Tibial artery (tissue), 4 donors: ENCODE data around the gene MICAL3.

Experiments
- DNase-seq, 2 donors: peaks; one replicate each; pipeline ENCODE4 v3.0.0-alpha.2; 2019
- H3K27ac ChIP-seq, 2 donors: fragments of 200-600 bp; sonication (generic) in 1 of 2; 1 replicate in 1 of 2; 2 replicates in 1 of 2; pipeline ENCODE4 v1.5.1; 2018 to 2019; ENCODE audit warnings: mild to moderate bottlenecking in 1 of 2
- H3K27me3 ChIP-seq, 2 donors: fragments of 200-600 bp; sonication (generic) in 1 of 2; one replicate each; pipeline versions ENCODE4 v1.5.1 to v1.6.0; 2016 to 2019
- H3K36me3 ChIP-seq, 3 donors: fragments of 200-600 bp; sonication (generic) in 2 of 3; one replicate each; pipeline ENCODE4 v1.5.1; 2016 to 2019; ENCODE audit warnings: mild to moderate bottlenecking in 2 of 3
- H3K4me1 ChIP-seq, 4 donors: fragments of 200-600 bp; sonication (generic) in 2 of 4; 1 replicate in 3 of 4; 2 replicates in 1 of 4; pipeline ENCODE4 v1.5.1; 2016 to 2019
- H3K4me3 ChIP-seq, 2 donors: fragments of 200-600 bp; sonication (generic) in 1 of 2; 1 replicate in 1 of 2; 2 replicates in 1 of 2; pipeline ENCODE4 v1.5.1; 2018 to 2019; ENCODE audit warnings: mild to moderate bottlenecking in 2 of 2
- H3K9me3 ChIP-seq, 3 donors: fragments of 200-600 bp; sonication (generic) in 1 of 3; one replicate each; pipeline ENCODE4 v1.5.1; 2016 to 2019
- intact Hi-C: fragments of 100-400 bp; cut with DNase I; formaldehyde crosslinking; loops from one replicate; pipeline ENCODE4 v1.15.0; 2023; ENCODE audit warnings: low total_unique reads
- TF ChIP-seq, protein P1 (sequence below), 2 experiments: fragments of 200-600 bp in 1 of 2; fragments of 450-650 bp in 1 of 2; IDR thresholded peaks; one replicate each; pipeline ENCODE4 v1.5.1; 2017 to 2019; ENCODE audit warnings: antibody characterized with exemption in 2 of 2, mild to moderate bottlenecking in 1 of 2, moderate library complexity in 1 of 2

The MICAL3 gene

DNA sequence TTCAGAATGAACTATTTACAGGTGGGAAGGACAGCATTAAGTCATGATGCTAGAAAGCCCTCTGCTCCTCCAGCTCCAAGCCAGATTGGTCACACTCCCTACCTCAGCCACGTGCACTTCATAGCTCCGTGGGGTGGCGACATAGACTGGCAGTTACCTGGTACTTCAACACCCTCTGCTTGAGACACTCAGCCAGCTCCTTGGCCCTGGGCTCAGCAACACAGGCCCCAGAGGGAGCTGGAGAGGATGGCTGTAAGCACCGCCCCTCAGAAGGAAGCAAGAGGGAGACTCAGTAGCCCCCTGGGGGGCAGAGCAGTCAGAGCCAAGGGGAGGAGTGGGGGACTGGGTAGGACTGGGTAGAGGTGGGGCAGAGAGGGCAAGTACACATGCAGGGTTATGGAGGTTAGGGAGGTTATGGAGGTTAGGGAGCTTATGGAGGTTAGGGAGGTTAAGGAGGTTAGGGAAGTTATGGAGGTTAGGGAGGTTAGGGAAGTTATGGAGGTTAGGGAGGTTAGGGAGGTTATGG, 148.0 kb downstream of the MICAL3 start:
- H3K4me1 ChIP-seq = no peaks in the 10 kb centered on the region
- no peak overlapping the region for H3K27ac ChIP-seq
- H3K9me3 ChIP-seq = no peaks in the 10 kb centered on the region
- no peaks in the 10 kb centered on the region for H3K27me3 ChIP-seq
- intact Hi-C loops = no loop called here
- peaks cover 27 to 88% (median 64%) of the 10 kb centered on the region in 3 donors for H3K36me3 ChIP-seq
- no peak for DNase-seq
- TF ChIP-seq, protein P1, sequence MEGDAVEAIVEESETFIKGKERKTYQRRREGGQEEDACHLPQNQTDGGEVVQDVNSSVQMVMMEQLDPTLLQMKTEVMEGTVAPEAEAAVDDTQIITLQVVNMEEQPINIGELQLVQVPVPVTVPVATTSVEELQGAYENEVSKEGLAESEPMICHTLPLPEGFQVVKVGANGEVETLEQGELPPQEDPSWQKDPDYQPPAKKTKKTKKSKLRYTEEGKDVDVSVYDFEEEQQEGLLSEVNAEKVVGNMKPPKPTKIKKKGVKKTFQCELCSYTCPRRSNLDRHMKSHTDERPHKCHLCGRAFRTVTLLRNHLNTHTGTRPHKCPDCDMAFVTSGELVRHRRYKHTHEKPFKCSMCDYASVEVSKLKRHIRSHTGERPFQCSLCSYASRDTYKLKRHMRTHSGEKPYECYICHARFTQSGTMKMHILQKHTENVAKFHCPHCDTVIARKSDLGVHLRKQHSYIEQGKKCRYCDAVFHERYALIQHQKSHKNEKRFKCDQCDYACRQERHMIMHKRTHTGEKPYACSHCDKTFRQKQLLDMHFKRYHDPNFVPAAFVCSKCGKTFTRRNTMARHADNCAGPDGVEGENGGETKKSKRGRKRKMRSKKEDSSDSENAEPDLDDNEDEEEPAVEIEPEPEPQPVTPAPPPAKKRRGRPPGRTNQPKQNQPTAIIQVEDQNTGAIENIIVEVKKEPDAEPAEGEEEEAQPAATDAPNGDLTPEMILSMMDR (IDR thresholded peaks at IDR 0.05) = no peak
- no peak overlapping the region for H3K4me3 ChIP-seq

DNA sequence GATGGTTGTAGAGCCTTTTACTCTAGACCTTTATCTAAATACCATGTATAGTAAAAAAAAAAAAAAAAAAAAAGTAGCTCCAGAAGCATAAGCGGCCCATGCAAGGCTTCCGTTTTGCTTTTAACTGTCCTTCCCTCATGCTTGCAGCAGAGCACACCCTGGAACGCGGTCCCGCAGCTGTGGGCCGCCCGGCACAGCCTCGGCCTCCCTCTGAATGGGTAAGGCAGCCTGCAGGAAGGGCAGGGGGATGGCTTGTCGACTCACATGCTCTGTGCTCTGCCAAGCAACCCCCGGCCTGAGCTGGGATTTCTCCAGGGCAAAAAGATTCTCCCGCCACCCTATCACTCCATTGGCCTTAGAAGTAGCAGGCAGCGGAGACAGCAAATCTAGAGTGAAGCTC, 148.7 kb downstream of the MICAL3 start:
- H3K4me1 ChIP-seq = no peaks in the 10 kb centered on the region
- H3K9me3 ChIP-seq = no peaks in the 10 kb centered on the region
- no peak for DNase-seq
- H3K27ac ChIP-seq = no peak overlapping the region
- H3K36me3 ChIP-seq = peaks cover 33 to 88% (median 67%) of the 10 kb centered on the region in 3 donors
- intact Hi-C loops = no loop called here
- H3K27me3 ChIP-seq = no peaks in the 10 kb centered on the region
- no peak overlapping the region for H3K4me3 ChIP-seq
- TF ChIP-seq, protein P1 (IDR thresholded peaks at IDR 0.05) = no peak

GRCh38 chr22:17875156-17875555, 149.2 kb downstream of the MICAL3 start:
- Histone ChIP-seq H3K4me1 (no peaks in the 10 kb centered on the region), H3K9me3 (no peaks in the 10 kb centered on the region), H3K27me3 (no peaks in the 10 kb centered on the region), H3K36me3 (peaks cover 33 to 88% (median 67%) of the 10 kb centered on the region in 3 donors), H3K27ac (no peak overlapping the region), H3K4me3 (no peak overlapping the region)
- intact Hi-C loops = no loop called here
- DNase-seq = no peak
- TF ChIP-seq, protein P1 (IDR thresholded peaks at IDR 0.05) = no peak

DNA sequence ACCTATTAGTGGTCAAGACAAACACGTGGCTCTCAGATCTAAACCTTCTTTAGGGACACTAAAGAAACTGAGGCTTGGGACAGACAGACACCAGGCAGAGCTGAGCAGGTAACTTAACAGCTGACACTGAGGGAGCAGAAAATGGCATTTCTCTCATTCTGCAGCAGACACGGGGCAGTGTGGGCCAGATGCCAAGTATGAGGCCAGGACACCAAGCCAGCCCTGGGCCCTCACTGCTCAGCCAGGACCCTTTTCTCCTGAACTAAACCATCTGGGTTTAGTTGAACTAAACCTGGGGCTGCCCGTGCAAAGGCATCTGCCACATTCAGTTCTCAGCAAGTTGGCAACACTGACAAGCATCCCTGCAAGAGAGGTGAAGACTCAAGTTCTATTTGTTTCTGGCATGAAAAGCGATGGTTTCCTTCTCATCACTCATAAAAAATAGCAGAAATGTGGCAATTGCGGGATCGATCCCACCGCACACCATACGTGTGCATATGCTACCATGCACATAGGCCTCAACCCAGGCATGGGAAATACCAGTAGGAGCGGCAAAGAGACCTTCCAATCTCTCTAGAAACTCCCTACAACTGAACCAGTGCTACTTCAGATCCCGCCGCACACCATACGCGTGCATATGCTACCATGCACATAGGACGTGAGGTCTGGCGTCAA, 150.0 kb downstream of the MICAL3 start:
- no peaks in the 10 kb centered on the region for H3K9me3 ChIP-seq
- no peak overlapping the region for H3K27ac ChIP-seq
- TF ChIP-seq, protein P1 (IDR thresholded peaks at IDR 0.05) = no peak
- intact Hi-C loops = no loop called here
- DNase-seq = no peak
- no peaks in the 10 kb centered on the region for H3K27me3 ChIP-seq
- H3K36me3 ChIP-seq = peaks cover 36 to 89% (median 64%) of the 10 kb centered on the region in 3 donors
- no peak overlapping the region for H3K4me3 ChIP-seq
- no peaks in the 10 kb centered on the region for H3K4me1 ChIP-seq

GRCh38 chr22:17873804-17874203, 150.6 kb downstream of the MICAL3 start:
- no peaks in the 10 kb centered on the region for H3K4me1 ChIP-seq
- DNase-seq = no peak
- intact Hi-C loops = no loop called here
- no peaks in the 10 kb centered on the region for H3K27me3 ChIP-seq
- no peaks in the 10 kb centered on the region for H3K9me3 ChIP-seq
- H3K4me3 ChIP-seq = no peak overlapping the region
- peaks cover 42 to 90% (median 66%) of the 10 kb centered on the region in 3 donors for H3K36me3 ChIP-seq
- no peak overlapping the region for H3K27ac ChIP-seq
- TF ChIP-seq, protein P1 (IDR thresholded peaks at IDR 0.05) = no peak
